ENCODE data around the gene GLS.
"Not testable (repeated sequence)": the region's sequence is repeated elsewhere in the genome, so short reads cannot be mapped to it uniquely, and the experiment has no call there.

GLS gene

DNA sequence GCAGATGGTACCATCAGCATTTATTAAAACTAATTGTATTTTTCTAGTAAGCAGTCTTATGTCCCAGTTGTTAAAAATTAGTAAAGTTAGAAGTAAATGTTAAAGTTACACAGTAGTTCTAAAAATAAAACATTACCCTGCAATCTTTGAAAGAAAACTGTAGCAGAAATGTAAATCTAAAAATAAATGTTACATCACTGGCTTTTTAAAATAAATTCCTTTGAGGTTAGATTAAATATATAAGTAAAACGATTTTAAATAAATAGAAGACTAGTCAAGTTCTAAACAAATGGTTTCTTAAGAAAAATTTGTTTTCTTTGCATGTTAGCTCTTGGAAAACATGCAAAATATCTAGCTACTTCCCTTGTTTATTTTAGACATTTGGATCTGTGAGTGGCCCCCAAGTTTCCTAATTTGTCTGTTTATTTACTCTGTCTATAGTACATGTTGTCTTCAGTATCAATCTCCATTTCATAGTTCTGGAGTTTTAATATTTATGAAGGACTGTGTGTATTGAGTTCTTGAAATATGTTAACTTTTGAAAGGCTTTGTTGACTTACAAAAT lies 58.2 kb downstream of the GLS start:
- DNase-seq = no peak

DNA sequence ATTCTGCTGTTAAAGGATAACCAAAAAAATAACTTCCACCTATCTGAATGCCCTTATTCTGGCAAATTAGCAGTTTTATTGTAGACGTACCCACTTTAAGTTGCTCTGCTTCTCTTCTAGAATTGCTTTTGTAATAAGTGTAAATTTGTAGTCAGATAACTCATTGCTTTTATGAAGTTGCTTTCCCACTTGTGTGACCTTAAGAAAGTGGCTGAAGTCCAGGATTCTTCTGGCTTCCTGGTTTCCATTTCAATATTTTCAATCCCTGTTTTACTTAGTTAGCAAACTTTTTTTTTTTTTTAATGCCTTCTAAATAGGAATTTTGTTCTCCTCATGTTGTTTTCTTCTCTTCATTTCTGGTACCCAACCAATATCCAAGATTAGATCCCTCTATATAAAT lies 59.8 kb downstream of the GLS start:
- no peak for DNase-seq

DNA sequence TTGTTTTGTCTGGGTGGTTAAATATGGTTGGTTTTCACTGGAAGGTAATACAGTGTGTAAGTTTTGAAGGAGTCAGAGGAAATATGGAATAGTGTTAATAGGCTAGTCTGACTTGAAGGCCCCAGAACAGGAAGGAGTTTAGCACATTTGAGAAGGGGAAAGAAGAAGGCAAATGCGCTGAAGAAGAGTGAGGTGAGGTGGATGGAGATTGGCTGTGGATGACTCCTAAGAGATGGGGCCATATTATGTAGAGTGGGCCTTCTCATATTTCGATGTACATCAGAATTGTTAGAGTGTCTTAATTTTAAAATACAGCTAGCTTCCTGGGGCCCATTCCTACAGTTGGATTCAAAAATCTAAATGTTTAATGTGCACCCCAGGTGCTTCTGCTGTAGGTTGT lies 61.0 kb downstream of the GLS start:
- no peak for DNase-seq

DNA sequence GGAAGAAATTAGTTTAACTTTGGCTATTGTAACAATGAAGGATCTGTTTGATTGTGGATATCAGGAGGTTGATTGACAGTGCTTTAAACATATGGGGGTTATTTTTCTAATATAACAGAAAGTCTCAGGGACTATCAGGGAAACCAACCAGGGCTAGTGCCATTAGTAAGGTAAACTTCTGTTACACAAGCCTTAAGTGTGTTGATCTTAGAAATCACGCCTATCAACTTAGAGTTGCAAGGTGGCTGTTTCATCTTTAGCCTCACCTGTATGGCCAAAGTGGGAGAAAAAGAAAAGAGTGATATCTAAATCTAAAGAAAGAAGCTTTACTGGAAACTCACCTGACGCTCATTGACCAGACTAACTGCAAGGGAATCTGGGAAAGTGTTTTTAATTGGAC lies 62.1 kb downstream of the GLS start:
- no peak for DNase-seq

DNA sequence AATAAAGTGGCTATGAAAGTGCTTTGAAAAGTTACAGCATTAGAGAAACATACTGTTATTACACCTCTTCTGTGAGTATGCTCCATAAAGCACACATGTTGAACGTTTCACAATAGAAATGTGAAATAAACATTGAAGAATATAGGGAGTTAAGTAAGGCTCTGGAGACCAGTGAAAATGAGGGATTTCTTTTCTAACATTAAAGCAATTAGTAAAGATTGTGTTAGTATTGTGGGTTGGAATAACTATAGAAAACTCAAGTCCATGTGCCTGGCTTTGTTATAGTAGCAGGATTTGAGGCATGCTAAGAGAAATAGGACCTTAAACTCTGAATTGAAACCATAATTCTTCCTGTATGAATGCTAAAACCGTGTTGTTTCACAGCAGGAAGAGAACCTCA lies 63.1 kb downstream of the GLS start:
- no peak for DNase-seq

DNA sequence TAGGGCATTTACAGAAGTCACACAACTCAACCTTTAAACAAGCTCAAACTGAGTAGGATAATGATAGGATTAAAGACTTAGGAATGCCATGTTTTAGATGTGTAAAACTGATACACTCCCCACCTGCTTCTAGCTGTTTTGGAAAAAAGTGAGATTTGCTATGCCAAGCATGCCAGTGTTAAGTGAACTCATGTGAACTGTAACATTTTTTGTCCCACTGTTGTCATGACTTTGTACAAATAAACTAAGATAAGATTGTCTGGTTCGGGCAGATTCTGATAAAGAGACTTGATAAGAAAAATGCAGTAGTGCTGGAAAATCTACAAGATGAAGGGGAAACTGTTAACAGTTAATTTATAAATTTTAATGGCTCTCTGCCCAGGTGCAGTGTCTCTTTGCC lies 66.5 kb downstream of the GLS start:
- no peak for DNase-seq

DNA sequence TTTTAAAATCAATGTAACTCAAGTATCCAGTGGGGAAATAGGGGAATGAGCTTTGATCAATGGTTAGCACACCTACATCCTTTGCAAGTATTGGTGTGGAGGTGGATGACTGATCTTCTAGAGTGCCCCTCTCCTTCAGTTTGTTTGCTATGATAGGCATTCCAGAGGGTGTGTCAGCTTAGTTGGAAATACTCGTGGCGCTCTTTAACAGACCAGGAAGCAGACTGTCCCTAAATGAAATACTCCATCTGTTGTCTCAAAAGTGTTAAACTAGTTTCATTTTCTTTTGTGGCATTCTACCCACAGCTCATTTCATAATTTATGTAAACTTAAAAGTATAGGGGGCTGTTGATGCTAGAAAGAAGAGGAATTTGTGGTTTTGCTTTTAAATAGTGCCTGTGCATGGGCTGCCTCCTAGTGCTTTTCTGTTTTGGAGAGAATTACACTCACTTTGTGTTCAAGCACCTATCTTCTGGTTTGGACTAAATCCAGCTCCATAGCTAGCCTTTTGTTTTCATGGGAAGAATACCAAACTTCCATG lies 67.2 kb downstream of the GLS start:
- DNase-seq = no peak

DNA sequence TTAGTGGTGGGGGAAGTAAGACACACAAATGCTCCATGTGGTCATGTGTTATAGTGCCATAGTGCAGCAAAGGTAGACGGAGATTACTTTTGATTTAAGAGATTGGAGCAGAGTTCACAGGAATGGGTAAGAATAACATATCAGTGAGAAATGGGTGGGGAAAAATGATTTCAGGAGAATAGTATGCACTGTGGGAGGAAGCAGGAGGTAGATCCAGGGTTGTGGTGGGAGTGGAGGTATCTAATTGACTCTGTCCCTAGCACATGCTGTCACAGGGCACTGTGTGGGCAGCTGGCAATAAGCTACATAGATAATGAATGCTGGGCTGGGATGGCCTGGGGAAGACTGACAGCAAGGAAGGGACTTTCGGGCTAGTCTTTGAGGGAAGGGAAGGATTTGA lies 68.0 kb downstream of the GLS start:
- DNase-seq = no peak

DNA sequence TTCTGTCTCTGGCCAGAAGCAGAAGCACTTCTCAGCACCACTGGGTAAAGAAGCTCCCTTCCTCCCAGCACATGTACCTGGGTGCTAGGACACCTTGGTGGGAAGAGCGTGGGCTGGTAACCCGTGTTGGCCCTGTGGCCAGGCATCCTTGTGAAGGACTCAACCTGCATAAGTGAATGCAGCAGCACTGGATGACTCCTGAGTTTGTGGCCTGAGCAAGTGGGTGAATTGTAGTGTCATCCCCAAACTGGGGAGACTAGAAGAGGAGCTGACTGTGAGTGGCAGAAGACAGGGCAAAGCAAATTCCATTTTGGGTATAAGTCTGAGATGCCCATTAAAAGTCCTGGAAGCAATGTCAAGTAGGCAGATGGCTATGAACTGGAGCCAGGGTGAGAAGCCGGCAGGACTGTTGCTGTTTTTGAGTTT lies 70.0 kb downstream of the GLS start:
- DNase-seq = no peak

DNA sequence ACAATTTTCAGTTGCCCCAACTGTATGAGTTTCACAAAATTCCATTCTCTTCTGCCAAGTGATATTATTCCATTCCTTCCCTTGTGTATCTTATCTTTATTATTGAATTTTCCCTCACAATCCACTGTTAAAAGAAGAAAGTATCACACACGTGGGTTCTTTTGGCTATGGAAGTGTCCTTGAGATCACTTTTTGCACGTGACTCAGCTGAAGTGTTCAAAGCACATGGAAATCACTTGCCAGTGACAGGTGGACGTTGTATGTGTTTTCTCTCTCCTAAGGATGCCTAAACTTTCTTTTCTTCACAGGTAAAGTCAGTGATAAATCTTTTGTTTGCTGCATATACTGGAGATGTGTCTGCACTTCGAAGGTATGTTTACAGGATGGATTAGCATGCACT lies 72.6 kb downstream of the GLS start:
- no peak for DNase-seq

DNA sequence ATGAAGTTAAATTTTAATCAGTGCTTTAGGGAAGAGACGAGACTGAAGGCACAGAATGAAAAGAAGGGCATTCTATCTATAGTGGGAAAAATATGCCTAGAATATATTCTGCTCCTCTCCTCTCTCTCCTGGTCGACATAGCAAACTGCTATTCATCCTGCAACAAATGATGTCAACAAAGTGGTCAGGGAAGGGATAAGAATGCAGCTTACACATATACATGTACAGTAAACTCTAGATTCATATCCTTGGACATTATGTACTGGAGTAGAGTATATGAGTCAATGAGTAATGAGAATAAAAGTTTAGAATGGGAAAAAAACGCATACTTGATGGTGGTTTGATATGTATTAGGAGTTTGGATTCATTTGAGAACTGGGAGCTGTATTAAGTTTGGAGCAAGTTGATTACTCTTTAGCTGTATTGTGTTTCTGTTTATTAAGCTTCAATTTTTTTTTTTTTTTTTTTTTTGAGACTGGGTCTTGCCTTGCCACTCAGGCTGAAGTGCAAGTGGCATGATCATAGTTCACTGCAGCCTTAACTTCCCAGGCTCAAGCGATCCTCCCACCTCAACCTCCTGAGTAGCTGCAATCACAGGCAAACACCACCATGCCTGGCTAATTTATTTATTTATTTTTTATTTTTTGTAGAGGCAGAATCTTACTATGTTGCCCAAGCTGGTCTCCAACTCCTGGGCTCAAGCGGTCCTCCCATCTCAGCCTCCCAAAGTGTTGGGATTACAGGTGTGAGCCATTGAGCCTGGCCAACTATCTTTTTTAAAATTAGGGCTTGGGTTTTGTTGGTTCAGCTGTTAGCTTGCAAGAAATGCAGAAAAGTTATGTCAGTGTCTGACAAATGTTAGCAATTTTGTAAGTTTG lies 79.5 kb downstream of the GLS start:
- DNase-seq = no peak

DNA sequence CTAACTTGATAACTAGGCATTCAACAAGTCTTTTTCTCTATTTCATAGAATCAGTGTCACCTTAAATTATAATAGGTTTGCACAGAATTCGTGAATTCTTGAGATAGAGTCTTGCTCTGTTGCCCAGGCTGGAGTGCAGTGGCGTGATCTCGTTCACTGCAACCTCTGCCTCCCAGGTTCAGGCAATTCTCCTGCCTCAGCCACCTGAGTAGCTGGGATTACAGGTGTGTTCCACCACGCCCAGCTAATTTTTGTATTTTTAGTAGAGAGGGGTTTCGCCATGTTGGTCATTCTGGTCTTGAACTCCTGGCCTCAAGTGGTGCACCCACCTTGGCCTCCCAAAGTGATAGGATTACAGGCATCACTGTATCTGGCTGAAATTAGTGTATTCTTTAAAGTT lies 80.5 kb downstream of the GLS start:
- not testable (repeated sequence) for DNase-seq

DNA sequence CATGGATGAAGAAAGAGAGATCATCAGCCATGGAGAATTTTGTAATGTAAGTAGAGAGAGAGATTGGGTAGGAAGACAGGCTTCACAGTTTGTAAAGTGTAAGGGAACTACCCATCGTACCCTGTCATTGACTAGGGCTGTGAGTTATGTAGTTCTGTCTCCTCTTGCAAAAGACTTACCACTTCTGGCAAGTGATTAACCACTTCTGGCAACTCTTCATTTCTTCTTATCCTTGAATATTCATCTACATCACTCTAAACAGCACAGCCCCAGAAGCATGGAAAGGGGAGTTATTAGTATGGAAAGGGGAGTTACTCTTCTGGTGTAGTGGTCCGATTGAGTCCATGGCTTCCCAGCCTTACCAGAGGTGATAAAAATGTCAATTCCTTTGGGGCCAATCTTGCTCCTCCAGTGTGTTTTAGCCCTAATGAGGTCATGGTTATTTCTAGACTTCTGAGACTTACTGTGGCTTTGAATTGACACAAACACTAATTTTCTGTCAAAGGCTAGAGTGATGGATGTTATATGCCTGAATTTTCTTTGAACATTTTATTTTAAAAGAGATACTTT lies 81.4 kb downstream of the GLS start:
- no peak for DNase-seq

DNA sequence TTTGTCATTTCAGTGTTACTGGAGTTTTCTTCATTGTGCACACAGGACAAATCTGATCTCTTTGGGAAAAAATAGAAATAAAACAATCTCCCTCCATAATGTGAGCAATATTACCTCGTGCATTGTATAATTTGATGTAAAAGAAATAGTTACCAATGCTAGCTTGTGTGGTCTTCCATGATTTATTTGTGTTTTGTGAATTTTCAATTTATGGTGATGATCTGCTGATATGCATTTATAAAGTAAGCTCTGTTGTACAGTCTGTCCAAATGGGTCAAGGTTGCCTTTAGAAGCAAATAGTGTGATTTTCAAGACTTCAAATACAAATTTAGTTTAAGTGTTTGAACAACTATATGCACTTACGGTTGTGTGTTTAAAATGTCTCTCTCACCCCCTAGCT lies 82.5 kb downstream of the GLS start:
- no peak for DNase-seq

DNA sequence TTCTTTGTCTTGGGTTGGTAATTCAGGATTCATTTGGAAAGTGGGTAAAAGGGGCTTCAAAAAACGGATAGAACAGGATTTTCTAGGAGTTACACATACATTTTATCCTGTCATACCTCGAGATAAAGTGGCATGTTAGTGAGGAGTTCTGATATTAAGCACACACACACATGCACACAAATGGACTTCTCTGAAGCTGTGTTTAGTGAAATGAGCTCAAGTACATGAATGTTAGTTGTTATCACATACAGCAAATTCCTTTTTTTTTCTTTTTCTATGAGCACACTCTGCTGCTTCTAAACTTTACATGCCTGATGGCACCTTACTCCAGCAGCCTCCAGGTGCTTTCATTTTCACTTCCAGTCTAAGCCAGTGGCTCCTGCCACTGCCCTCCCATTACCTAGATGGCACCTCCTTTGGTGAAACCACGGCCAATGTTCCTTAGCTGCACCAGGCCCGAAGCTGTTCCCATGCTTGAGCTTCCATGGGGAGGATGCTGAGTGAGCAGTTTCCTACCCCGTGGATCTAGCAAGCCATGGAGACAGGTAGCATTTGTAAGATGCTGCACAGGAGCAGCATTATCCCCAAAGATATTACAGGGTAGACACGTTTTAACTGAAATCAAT lies 83.7 kb downstream of the GLS start:
- no peak for DNase-seq

DNA sequence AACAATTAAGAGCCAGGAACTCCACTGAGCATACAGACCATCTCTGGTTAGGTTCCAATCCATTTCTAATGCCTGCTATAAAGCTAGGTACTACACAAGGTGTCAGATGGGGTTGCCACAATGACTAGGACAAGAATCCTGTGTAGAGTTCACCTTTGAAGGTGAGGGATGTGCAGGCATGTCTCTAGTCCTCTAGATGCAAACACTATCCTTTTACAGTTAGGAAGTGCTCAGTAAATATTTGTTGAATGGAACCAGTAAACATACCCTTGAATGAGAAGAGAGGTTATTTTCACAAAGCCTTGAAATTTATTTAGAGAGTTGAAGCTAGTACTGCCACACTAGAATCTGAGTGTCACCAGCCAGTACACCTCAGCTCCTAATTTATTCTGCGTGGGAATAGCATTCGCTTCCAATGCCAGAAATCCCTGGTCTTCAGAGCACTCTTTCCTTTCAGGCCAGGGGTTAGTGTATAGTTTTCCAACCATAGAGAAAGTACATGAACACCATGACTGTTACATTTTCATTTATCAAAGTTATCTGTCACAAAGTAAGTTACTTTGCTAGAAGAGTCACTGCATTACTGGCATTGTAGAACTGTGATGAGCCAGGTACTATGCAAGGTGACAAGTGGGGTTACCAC lies 85.1 kb downstream of the GLS start:
- no peak for DNase-seq

DNA sequence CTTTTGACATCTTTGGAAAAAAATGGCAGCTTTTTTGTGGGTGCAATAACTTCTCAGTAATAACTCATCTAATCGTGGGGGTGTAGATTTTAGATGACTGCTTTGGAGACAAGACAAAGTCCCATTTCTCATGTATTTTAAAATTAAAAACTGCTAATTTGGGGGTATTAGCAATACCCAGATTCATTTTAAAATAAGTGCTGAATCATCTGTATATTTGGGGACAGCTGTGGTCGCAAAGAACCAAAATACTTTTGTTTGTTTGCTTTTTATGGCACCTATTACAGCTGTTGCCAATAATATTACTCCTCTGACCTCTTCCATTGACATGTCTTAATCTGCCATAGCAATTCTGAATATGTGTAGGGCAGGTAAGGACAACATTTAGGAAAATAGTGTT lies 87.9 kb downstream of the GLS start:
- no peak for DNase-seq

DNA sequence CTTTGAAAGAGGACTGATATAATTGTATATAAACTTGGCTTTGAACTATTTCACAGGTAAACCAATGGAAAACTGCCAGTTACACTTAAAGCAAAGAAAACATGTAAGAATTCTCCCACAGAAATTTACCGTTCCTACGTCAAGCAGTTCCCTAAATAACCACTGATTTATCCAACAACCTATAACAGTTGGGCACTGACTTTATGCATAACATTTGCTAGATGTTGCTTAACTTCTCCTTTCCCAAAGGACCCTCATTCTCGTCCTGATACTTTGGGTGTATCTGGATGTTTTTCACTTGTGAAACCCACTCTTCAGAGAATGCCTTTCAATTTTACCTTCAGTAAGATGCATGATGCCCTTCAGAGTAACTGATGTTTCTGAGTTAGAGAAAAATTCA lies 89.5 kb downstream of the GLS start:
- DNase-seq = no peak

DNA sequence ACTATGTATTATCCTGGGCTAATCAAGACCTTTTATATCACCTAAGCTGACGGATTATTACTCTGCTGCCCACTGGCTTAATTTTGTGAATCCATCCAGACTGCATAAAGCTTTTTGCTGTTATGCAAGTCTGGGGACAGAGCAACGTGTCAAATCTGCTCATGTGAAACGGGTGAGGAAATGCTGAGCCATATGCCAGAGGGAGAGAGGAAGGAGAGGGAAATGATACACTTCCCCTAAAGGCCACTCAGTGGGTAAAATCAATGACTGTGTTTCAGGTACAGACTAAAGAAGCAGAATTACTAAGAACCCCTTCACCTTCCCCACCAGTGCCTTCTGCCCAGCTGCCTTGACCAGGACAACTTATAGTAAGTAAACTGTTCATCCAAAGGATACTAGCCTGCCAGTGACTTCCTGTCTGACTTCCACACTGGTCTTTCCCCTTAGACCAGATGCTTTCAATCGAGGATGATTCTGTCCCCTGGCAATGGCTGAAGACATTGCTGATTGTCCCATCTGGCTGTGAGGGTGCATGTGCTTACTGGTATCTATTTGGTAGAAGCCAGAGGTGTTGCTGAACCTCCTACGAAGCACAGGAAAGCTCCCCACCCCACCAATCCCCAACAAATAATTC lies 90.4 kb downstream of the GLS start:
- DNase-seq = no peak

DNA sequence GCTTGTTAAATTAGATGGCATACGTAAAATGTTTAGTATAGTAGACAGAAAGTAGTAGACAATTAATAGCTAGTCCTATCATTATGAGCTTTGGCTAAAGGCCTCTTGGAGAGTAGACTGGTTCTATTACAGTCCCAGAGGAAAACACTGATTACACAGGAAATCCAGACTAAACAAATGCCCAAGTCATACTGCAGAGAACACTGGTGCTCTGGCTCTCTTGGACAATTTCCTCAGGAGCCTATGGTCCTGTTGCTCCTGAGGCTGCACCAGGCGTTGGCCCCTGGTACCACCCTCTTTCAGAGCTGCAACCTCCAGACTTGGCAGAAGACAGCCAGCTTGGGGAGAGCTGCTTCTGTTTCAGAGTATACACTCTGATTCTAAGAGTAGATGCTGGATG lies 91.6 kb downstream of the GLS start:
- DNase-seq = no peak

DNA sequence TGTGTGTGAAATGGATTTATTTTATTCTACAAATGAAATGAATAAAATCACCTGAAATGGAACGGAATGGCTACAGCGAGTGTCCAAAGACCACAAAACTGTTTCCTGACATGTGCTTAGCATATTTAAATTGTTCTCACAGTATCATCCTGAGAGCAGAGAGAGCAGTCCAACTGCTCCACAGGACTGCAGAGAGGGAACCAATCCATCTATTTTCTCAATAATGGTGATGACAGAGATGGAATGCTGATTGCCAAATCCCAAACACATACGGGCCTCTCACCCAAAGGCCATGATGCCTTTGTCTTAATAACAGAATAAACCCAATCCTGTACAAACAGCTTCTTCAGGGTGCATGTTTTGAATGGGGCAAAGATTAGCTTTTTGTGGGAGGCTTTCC lies 92.2 kb downstream of the GLS start:
- no peak for DNase-seq

DNA sequence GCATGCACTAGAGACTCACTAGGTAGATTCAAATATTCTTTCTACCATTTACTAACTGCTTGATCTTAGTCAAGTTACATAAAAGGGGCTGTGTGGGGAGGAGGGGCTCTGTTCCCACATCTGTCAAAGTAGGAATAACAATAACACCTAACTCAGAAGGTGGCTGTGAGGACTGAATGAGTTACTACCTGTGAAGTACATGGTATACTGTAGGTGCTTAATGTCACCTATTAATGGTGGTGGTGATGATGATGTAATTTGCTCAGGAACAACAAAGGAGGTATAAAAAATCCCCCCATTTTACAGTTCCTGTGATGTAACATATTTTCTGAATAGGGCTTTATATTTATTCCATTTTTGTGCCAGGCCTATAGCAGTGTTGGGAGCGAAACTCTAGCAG lies 92.6 kb downstream of the GLS start:
- DNase-seq = no peak

Data from NCI-H510A treated with DMSO at 0.1 percent for 48 hours (cell line).